GM13977 (cell line): ENCODE results near the gene ZNF655.

Experiments
- DNase-seq: peaks from one replicate; pipeline ENCODE4 v3.0.0; 2012; ENCODE audit warnings: low spot score
- CTCF ChIP-seq: IDR thresholded peaks from 2 replicates; pipeline ENCODE4 v1.5.1; 2012; ENCODE audit warnings: mild to moderate bottlenecking, control low read depth; ENCODE audit not compliant: insufficient read depth; ENCODE audit errors: extremely low read depth, missing control alignments
- in situ Hi-C: fragments of 300-500 bp; cut with MboI; formaldehyde crosslinking; loops from one replicate; pipeline ENCODE4 v1.12.0; 2022; ENCODE audit warnings: low sequenced_read_pairs, low pct_unique_long_range_greater_than_20kb, mixed read lengths, inconsistent platforms; ENCODE audit not compliant: unreplicated experiment

The ZNF655 gene

GRCh38 chr7:99594948-99595745 lies 36.7 kb downstream of the ZNF655 start:
- no peak for TF ChIP-seq CTCF
- in situ Hi-C loops, result no loop called here

GRCh38 chr7:99596408-99596955 lies 38.0 kb downstream of the ZNF655 start:
- in situ Hi-C loops, result no loop called here
- TF ChIP-seq CTCF, result no peak
- no peak for DNase-seq

More at GRCh38 chr7:99594948-99595745, 36.7 kb downstream of the ZNF655 start:
- no peak for DNase-seq

GRCh38 chr7:99597762-99598501 lies 39.5 kb downstream of the ZNF655 start, which contains the start of gene TMEM225B:
Gene TMEM225B (plus strand): TSS chr7:99598267. CDS start chr7:99604389, 6,122 bp downstream.
- DNase-seq, result no peak
- in situ Hi-C loops, result no loop called here
- no peak for TF ChIP-seq CTCF

GRCh38 chr7:99599836-99600235 lies 41.4 kb downstream of the ZNF655 start:
- in situ Hi-C loops, result no loop called here
- DNase-seq, result no peak
- no peak for TF ChIP-seq CTCF

DNA sequence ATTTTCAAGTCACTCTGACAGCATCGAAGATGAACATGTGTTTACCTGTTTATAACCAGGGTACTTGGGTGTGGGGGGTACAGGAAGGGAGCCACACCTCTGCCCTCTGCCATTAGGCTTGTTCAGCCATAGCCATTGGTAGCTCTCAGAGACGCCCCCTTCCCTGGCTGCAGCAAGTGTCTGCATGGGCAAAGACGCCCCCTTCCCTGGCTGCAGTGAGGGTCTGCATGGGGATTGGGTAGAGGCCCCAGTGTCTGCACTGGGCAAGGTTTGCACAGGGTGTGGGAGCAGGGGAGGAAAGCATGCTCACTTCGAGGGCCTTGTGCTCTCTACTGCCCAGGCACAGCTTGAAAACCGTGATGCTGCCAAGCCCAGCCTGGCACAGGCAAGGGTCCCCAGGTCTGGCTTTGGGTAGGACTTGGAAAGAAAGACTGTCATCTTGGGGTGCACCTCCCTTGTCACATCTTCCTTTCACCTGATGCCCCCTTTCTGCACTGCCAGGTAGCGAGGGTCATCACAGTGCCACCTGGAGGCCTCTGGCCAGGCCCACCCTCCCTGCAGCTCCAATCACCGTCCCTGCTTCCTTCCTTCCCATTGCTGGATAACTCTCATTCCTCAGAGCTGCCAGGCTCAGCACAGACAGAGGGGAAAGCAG lies 43.3 kb downstream of the ZNF655 start:
- TF ChIP-seq CTCF, result no peak
- in situ Hi-C loops, result no loop called here
- peak; percentile 3 for DNase-seq

- in situ Hi-C loops, result no loop called here
- TF ChIP-seq CTCF, result no peak
- DNase-seq, result no peak
Measured at GRCh38 chr7:99605527-99605926, 47.1 kb downstream of the ZNF655 start.
